AG04450 (cell line): Measurements from ENCODE around the gene RILPL1. TPM values are rescaled to one million over a fixed set of nuclear protein-coding genes. Genes with fewer than 3 reads are reported as not detected.
"Not testable (repeated sequence)": the region's sequence is repeated elsewhere in the genome, so short reads cannot be mapped to it uniquely, and the experiment has no call there.

Source experiments
- CTCF ChIA-PET: fragments of 300-600, 350-600 bp; formaldehyde crosslinking; extraction: SDS; loops from one replicate; lab custom pipeline; 2022; ENCODE audit warnings: antibody characterized with exemption, inconsistent platforms; lab: Charles Lee
- POLR2A ChIA-PET: fragments of 350-600 bp; formaldehyde crosslinking; extraction: SDS; loops from one replicate; lab custom pipeline; 2021; ENCODE audit warnings: antibody characterized with exemption, inconsistent platforms; lab: Yijun Ruan, JAX
- DNase-seq: peaks from one replicate; pipeline ENCODE4 v3.0.0-alpha.2; 2011; ENCODE audit warnings: low read depth, low spot score
- H3K27ac ChIP-seq: one replicate; pipeline ENCODE4 v1.5.1; 2012; ENCODE audit warnings: low read depth, low read length, control low read depth
- H3K27me3 ChIP-seq: one replicate; pipeline ENCODE4 v1.6.0; 2012; ENCODE audit warnings: low read length; ENCODE audit not compliant: control insufficient read depth, insufficient read depth
- H3K4me3 ChIP-seq: 2 replicates; pipeline ENCODE4 v1.5.1; 2011; ENCODE audit warnings: mild to moderate bottlenecking, low read depth, low read length, control low read depth
- H3K9me3 ChIP-seq: 2 replicates; pipeline ENCODE4 v1.5.1; 2012; ENCODE audit warnings: low read length; ENCODE audit not compliant: control insufficient read depth, insufficient read depth
- polyA plus RNA-seq: library from polyadenylated mRNA; depleted of rRNA; stranded (reverse); fragments of >200 nt; gene quantifications from 2 replicates; pipeline ENCODE4 v1.2.3, GENCODE V29; 2011
- TF ChIP-seq, protein P1 (sequence below): IDR thresholded peaks from 2 replicates; pipeline ENCODE4 v1.5.1; 2011; ENCODE audit warnings: low read depth, low read length, control low read depth, inconsistent platforms

Gene RILPL1
- polyA plus RNA-seq, 1 experiment = 18.7 TPM

GRCh38 chr12:123487428-123487827 lies 46.1 kb downstream of the RILPL1 start:
- POLR2A ChIA-PET = no interaction called here
- Histone ChIP-seq H3K27me3 (no peaks in the 10 kb centered on the region), H3K9me3 (no peaks in the 10 kb centered on the region; the same call in 1 of the 2 replicates), H3K4me3 (no peak overlapping the region), H3K27ac (no peak overlapping the region)
- TF ChIP-seq, protein P1, sequence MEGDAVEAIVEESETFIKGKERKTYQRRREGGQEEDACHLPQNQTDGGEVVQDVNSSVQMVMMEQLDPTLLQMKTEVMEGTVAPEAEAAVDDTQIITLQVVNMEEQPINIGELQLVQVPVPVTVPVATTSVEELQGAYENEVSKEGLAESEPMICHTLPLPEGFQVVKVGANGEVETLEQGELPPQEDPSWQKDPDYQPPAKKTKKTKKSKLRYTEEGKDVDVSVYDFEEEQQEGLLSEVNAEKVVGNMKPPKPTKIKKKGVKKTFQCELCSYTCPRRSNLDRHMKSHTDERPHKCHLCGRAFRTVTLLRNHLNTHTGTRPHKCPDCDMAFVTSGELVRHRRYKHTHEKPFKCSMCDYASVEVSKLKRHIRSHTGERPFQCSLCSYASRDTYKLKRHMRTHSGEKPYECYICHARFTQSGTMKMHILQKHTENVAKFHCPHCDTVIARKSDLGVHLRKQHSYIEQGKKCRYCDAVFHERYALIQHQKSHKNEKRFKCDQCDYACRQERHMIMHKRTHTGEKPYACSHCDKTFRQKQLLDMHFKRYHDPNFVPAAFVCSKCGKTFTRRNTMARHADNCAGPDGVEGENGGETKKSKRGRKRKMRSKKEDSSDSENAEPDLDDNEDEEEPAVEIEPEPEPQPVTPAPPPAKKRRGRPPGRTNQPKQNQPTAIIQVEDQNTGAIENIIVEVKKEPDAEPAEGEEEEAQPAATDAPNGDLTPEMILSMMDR = no peak
- CTCF ChIA-PET = no interaction called here
- DNase-seq = no peak

DNA sequence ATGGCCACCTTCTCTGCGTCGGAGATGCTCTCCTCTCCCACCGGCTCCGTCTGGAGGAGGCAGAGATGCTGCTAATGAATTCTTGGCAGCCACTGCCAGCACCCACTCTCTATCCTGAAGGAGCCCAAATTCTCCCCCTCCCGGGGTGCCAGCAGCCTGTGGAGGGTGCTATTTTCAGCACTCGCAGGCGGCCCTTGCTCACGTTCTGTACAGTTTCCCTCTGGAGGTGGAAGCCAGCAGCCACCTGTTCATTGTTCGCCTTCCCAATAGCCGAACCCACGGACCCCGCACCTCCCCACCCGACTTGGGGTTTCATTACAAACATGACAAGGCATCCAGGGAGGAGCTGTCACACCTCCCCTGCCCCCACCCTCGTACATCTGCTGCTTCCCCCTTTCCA lies 47.8 kb downstream of the RILPL1 start:
- no peak overlapping the region for H3K4me3 ChIP-seq
- ChIA-PET POLR2A (no interaction called here), CTCF (no interaction called here)
- no peak overlapping the region for H3K27ac ChIP-seq
- H3K27me3 ChIP-seq = no peaks in the 10 kb centered on the region
- H3K9me3 ChIP-seq = no peaks in the 10 kb centered on the region; the same call in 1 of the 2 replicates
- no peak for DNase-seq
- TF ChIP-seq, protein P1 = no peak

GRCh38 chr12:123483602-123484248 lies 49.8 kb downstream of the RILPL1 start:
- Histone ChIP-seq H3K27me3 (no peaks in the 10 kb centered on the region), H3K9me3 (no peaks in the 10 kb centered on the region; the same call in 1 of the 2 replicates), H3K4me3 (no peak overlapping the region), H3K27ac (no peak overlapping the region)
- POLR2A ChIA-PET = no interaction called here
- TF ChIP-seq, protein P1 = no peak
- CTCF ChIA-PET = no interaction called here
- DNase-seq = no peak

GRCh38 chr12:123482876-123483275 lies 50.6 kb downstream of the RILPL1 start:
- Histone ChIP-seq H3K4me3 (no peak overlapping the region), H3K9me3 (no peaks in the 10 kb centered on the region; the same call in 1 of the 2 replicates), H3K27me3 (no peaks in the 10 kb centered on the region), H3K27ac (no peak overlapping the region)
- POLR2A ChIA-PET = no interaction called here
- CTCF ChIA-PET = no interaction called here
- TF ChIP-seq, protein P1 = no peak
- no peak for DNase-seq

DNA sequence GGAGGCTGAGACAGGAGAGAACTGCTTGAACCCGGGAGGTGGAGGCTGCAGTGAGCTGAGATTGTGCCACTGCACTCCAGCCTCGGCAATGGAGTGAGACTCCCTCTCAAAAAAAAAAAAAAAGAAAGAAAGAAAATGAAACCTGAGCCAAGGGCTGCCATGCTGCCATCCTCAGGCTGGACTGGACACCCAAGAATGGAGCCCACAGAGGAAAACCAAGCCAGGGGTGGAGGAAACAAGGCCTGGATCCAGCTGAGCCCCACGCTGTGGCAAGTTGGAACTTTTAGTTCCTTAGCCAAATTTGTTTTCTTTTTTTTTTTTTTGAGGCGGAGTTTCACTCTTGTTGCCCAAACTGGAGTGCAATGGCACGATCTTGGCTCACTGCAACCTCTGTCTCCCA lies 52.3 kb downstream of the RILPL1 start:
- POLR2A ChIA-PET, DNase-seq, H3K9me3 ChIP-seq, H3K27ac ChIP-seq, CTCF ChIA-PET, H3K4me3 ChIP-seq, H3K27me3 ChIP-seq: not testable (repeated sequence)
